Urinary bladder (tissue), 4 donors: Measurements from ENCODE around the gene MSLN. TPM values are rescaled to one million over a fixed set of nuclear protein-coding genes. Genes with fewer than 3 reads are reported as not detected.
"Not testable (repeated sequence)": the region's sequence is repeated elsewhere in the genome, so short reads cannot be mapped to it uniquely, and the experiment has no call there.

Experiments
- DNase-seq: peaks from one replicate; pipeline ENCODE4 v3.0.0-alpha.2; 2015; ENCODE audit errors: extremely low spot score
- H3K27ac ChIP-seq: one replicate; pipeline ENCODE4 v1.5.1; 2013; ENCODE audit warnings: low read depth, mild to moderate bottlenecking, moderate library complexity
- H3K36me3 ChIP-seq: one replicate; pipeline ENCODE4 v1.6.1; 2013; ENCODE audit warnings: mild to moderate bottlenecking, moderate library complexity; ENCODE audit not compliant: insufficient read depth
- H3K4me1 ChIP-seq: one replicate; pipeline ENCODE4 v1.6.1; 2013; ENCODE audit warnings: mild to moderate bottlenecking, moderate library complexity; ENCODE audit not compliant: insufficient read depth
- H3K4me3 ChIP-seq: one replicate; pipeline ENCODE4 v1.5.1; 2013; ENCODE audit warnings: low read depth, low read length
- WGBS: extraction: QIAGEN DNeasy Blood & Tissue Kit; methylation state at CpG from one replicate; pipeline ENCODE4 v1.1.7; 2013; 5-methylcytosine and 5-hydroxymethylcytosine counted together
- polyA plus RNA-seq: library from polyadenylated mRNA; stranded (reverse); fragments of 200-250 nt; gene quantifications from one replicate; pipeline ENCODE4 v1.2.3, GENCODE V29; 2013
- total RNA-seq: library from RNA; depleted of rRNA; stranded (reverse); fragments of >200 nt; gene quantifications from one replicate; pipeline ENCODE4 v1.2.3, GENCODE V29; 2014
- donor health status: healthy with polysubstance abuse.
- donor health status: healthy.

The MSLN gene
- total and polyA plus RNA-seq, 2 donors = 0.41 to 0.74 TPM

DNA sequence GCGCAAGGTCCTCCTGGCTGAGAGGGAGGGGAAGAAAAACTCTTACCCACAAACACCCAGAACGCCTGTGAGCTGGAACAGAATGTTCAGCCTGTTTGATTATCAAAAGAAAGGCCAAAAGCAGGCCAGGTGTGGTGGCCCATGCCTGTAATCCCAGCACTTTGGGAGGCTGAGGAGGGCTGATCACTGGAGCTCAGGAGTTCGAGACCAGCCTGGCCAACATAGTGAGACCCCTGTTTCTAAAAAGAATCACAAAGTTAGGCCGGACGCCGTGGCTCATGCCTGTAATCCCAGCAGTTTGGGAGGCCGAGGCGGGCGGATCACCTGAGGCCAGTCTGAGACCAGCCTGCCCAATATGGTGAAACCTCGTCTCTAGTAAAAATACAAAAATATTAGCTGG lies 15.8 kb downstream of the MSLN start:
- not testable (repeated sequence) for H3K4me1 ChIP-seq, H3K4me3 ChIP-seq, H3K36me3 ChIP-seq, H3K27ac ChIP-seq, DNase-seq
- WGBS = 88% methylated on average over 10 of the region's 10 CpGs

DNA sequence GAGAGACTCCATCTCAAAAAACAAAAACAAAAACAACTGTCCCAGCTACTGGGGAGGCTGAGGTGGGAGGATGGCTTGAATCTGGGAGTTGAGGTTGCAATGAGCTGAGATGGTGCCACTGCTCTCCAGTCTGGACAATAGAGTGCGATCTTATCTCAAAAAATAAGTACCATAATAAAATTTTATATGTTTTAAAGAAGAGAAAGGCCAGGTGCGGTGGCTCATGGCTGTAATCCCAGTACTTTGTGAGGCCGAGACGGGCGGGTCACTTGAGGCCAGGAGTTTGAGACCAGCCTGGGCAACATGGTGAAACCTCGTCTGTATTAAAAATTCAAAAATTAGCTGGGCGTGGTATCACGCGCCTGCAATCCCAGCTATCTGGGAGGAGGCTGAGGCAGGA lies 16.3 kb downstream of the MSLN start:
- Histone ChIP-seq H3K36me3 (no peaks in the 10 kb centered on the region), H3K4me1 (no peaks in the 10 kb centered on the region), H3K27ac (no peak overlapping the region), H3K4me3 (no peak overlapping the region)
- 80% methylated on average over 9 of the region's 9 CpGs for WGBS
- no peak for DNase-seq

GRCh38 chr16:777826-778225 lies 17.3 kb downstream of the MSLN start:
- WGBS = 26% methylated on average over 16 of the region's 16 CpGs
- Histone ChIP-seq H3K4me3 (no peak overlapping the region), H3K4me1 (no peaks in the 10 kb centered on the region), H3K27ac (no peak overlapping the region), H3K36me3 (no peaks in the 10 kb centered on the region)
- DNase-seq = no peak

DNA sequence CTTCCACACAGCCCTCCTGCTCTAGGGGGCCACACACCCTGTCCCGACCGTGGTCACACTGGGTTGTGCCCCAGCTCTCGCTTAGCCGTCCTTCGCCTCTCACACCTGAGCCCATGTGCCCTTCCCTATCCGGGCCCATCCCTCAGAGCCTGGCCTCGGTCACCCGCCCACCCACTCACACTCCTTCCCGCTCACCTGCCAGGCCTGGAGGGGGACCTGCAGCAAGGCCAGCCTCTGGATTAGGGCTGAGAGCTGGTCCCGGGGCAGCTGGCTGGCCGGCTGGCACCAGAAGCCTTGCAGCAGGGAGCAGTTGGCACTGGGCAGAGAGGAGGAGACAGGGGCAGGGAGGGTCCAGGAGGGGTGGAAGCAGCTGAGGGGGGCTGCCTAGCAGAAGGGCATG lies 17.9 kb downstream of the MSLN start:
- WGBS = 76% methylated on average over 11 of the region's 11 CpGs
- Histone ChIP-seq H3K4me3 (no peak overlapping the region), H3K4me1 (no peaks in the 10 kb centered on the region), H3K36me3 (no peaks in the 10 kb centered on the region), H3K27ac (no peak overlapping the region)
- DNase-seq = no peak

- H3K4me3 ChIP-seq = no peak overlapping the region
- DNase-seq = no peak
- H3K27ac ChIP-seq = no peak overlapping the region
- H3K36me3 ChIP-seq = no peaks in the 10 kb centered on the region
- no peaks in the 10 kb centered on the region for H3K4me1 ChIP-seq
- 85% methylated on average over 6 of the region's 6 CpGs for WGBS
Observed at GRCh38 chr16:778909-779527, 18.5 kb downstream of the MSLN start.

DNA sequence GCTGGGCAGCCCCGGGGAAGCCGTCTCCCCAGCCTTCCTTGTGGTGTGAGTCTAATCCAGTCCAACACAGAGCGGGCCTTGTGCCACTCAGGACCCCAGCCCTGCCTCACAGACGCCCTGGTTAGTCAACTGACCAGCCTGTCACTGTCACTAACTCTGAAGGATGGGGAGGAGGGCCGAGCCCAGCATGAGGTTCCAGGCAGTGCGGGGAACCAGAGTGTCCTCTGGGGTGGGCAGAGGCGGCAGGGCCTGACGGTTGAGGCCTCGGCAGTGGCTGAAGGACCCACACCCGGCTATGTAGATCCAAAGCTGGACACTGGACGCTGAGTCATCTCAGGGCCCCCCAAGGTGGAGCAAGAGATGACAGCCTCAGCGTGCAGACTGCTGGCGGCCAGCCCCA lies 19.0 kb downstream of the MSLN start:
- H3K4me1 ChIP-seq = no peaks in the 10 kb centered on the region
- H3K36me3 ChIP-seq = no peaks in the 10 kb centered on the region
- DNase-seq = no peak
- 70% methylated on average over 13 of the region's 13 CpGs for WGBS
- no peak overlapping the region for H3K4me3 ChIP-seq
- no peak overlapping the region for H3K27ac ChIP-seq

DNA sequence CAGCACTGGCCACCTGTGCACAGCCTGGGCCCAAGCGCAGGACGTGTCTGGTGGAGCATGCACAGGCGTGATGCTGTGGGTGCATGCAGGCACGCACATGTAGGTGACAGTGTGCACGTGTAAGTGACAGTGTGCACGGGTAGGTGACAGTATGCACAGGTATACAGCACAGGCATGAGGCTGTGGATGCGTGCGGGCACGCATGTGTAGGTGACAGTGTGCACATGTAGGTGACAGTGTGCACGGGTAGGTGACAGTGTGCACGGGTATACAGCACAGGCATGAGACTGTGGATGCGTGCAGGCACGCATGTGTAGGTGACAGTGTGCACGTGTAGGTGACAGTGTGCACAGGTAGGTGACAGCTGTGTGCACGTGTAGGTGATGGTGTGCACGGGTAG lies 19.8 kb downstream of the MSLN start:
- 89% methylated on average over 16 of the region's 16 CpGs for WGBS

GRCh38 chr16:781346-782010 lies 20.9 kb downstream of the MSLN start:
- H3K4me3 ChIP-seq = no peak overlapping the region
- H3K27ac ChIP-seq = no peak overlapping the region
- 69% methylated on average over 19 of the region's 19 CpGs for WGBS
- no peaks in the 10 kb centered on the region for H3K4me1 ChIP-seq
- H3K36me3 ChIP-seq = no peaks in the 10 kb centered on the region
- no peak for DNase-seq

More for the DNA sequence above, 19.8 kb downstream of the MSLN start:
- H3K27ac ChIP-seq = no peak overlapping the region
- H3K4me3 ChIP-seq = no peak overlapping the region
- H3K36me3 ChIP-seq = no peaks in the 10 kb centered on the region
- H3K4me1 ChIP-seq = no peaks in the 10 kb centered on the region
- no peak for DNase-seq

GRCh38 chr16:782258-782657 lies 21.7 kb downstream of the MSLN start:
- Histone ChIP-seq H3K36me3 (no peaks in the 10 kb centered on the region), H3K4me1 (no peaks in the 10 kb centered on the region), H3K4me3 (no peak overlapping the region), H3K27ac (no peak overlapping the region)
- 50% methylated on average over 6 of the region's 6 CpGs for WGBS
- DNase-seq = no peak

DNA sequence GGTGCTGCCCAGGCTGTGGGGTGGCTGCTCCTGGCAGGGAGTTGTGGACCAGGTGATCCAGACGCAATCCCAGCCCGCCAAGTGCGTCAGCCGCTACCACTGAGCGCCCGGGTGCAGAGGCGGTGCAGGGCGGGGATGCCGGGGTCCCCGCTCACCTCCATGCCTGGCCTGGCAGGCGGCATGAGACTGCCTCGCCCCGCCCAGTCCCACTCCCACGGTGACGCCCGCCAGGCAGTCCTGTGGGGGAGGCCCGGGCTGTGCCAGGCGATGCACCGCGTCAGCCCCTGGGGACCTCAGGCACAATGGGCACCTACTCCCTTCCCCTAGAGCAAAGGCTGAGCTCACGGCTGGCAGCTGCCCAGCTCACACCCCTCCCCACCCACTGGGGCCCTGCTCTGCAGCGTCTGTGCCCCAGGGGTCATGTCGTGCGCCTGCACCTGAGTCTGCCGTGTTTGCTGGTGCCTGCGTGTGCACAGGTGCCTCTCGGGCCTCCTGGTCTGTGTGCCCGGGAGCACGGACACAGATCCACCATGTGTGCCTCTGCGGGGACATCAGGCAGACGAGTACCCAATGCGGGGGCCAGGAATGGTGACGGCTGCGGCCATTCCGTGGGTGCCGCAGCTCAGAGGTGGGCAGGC lies 22.4 kb downstream of the MSLN start:
- H3K27ac ChIP-seq = no peak overlapping the region
- 72% methylated on average over 36 of the region's 36 CpGs for WGBS
- no peaks in the 10 kb centered on the region for H3K4me1 ChIP-seq
- no peak for DNase-seq
- no peaks in the 10 kb centered on the region for H3K36me3 ChIP-seq
- H3K4me3 ChIP-seq = no peak overlapping the region

DNA sequence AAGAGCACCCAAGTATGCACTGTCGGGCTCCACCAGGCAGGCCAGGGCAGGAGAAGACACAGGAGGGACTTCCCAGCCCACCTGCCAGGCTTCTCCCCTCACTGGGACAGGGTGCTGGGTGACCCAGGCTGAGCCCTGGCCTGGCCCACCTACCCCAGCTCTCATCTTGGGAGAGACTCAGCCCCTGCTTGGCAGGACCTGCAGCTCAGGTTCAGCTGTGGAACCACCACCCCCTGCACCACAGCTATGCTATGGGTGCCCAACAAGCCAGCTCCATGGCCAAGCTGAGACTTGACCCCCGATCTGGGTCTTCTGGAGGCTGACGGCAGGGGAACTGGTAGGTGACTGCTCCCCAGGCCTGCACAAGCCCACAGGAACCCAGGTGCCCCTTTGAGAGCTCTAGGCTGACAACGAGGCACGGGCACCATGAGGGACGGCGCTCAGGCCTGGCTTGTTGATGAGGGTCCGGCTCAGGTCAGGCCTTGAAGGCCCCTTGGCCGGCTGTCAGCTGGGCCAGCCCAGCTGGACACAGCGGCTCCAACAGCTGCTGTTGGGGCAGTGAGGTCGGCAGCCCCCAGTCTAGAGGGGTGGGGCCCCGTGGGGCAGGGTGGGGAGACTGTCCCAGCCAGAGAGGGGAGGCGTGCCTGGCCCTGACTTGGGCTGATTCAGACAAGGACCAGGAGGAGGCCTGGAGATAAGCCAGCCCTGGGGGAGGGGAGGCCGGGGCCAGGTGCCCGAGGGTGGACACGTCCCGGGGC lies 23.0 kb downstream of the MSLN start:
- Histone ChIP-seq H3K4me3 (no peak overlapping the region), H3K36me3 (no peaks in the 10 kb centered on the region), H3K4me1 (no peaks in the 10 kb centered on the region), H3K27ac (no peak overlapping the region)
- no peak for DNase-seq
- 37% methylated on average over 17 of the region's 17 CpGs for WGBS

DNA sequence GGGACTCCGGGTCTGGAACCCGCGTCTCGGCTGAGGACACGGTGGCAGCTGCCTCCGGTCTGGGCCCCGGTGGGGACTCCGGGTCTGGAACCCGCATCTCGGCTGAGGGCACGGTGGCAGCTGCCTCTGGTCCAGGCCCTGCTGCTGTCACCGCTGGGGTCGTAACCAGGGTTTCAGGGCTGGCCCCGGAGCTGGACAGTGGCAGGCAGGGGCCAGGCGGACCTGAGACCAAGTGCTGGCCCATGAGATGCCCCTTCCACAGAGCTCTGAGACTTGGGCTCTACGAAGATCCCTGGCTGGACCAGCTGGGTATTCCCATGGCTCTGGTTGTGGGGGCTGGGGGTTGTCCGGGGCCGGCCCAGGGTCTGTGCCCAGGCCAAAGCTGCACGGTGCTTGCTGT lies 23.9 kb downstream of the MSLN start:
- no peak for DNase-seq
- WGBS = 91% methylated on average over 19 of the region's 19 CpGs
- H3K36me3 ChIP-seq = no peaks in the 10 kb centered on the region
- H3K4me3 ChIP-seq = no peak overlapping the region
- no peaks in the 10 kb centered on the region for H3K4me1 ChIP-seq
- H3K27ac ChIP-seq = no peak overlapping the region

DNA sequence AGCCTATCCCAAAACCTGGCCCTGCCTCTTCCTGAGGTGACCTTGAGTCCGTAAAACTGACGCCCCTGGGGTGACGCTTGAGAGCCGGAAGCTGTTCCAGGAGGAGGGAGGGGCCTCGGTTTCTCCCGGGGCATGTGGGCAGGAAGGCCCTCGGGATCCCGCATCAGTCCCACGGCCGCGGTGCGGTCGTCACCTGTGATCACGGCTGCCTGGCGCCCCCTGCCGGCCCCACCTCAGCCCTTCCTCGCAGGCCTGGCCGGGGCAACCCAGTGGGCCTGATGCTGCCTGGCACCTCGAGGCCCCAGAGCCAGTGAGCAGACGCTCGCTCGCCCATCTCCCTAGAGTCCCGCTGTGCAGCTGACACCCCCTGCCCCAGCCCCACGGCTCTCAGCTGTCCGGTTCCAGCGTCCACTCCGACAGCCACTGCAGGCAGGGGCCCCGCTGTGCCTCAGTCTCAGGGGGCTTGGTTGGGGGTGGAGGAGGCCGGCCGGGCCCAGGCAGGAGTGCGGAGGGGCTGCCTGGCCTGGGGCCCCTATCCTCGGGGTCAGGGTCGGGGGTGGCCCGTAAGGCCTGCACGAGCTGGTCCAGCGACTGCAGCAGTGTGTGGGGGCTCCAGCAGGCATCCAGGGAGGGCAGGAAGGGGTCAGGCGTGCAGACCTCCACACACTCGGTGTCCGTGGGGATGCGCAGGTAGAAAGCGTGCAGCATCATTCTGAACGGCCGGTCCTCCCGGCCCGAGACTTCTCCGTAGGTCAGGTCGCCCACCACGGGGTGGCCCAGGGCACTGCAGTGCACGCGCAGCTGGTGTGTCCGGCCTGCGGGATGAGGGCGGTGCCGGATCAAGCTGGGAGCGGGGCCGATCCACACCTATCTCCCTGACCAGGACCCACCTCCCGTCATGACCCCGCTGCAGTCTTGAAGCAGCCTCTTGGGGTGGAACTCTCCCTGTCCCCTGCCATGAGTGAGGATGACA lies 25.3 kb downstream of the MSLN start:
- WGBS = 66% methylated on average over 58 of the region's 58 CpGs
- no peak for DNase-seq
- no peak overlapping the region for H3K27ac ChIP-seq
- no peak overlapping the region for H3K4me3 ChIP-seq
- H3K4me1 ChIP-seq = no peaks in the 10 kb centered on the region
- H3K36me3 ChIP-seq = no peaks in the 10 kb centered on the region
